NCI-H146 (cell line): Measurements from ENCODE around the gene LCE1A.

Experiments used
- DNase-seq: peaks from one replicate; lab custom pipeline; 2025; lab: John Stamatoyannopoulos, UW

LCE1A gene

GRCh38 chr1:152827173-152827572 is at the start of gene LCE1A:
TSS of gene LCE1A (plus strand) at chr1:152827473. CDS start at chr1:152827473, 0 bp downstream.
- DNase-seq: no peak

GRCh38 chr1:152777510-152778137 is 49.6 kb upstream of the LCE1A start:
- peak; percentile 21 for DNase-seq

- no peak for DNase-seq
These were observed 44.2 kb upstream of the LCE1A start for GRCh38 chr1:152783095-152783494.

GRCh38 chr1:152786077-152786476 is 41.2 kb upstream of the LCE1A start, which contains the start of gene LCE1E:
TSS of gene LCE1E (plus strand) at chr1:152786257. CDS start at chr1:152787300, 1,043 bp downstream.
- DNase-seq: peak; percentile 17

- DNase-seq: no peak
These were observed 31.6 kb upstream of the LCE1A start for GRCh38 chr1:152795686-152796085.

- DNase-seq: no peak
These were observed 30.9 kb upstream of the LCE1A start, which contains the start of gene LCE1D for GRCh38 chr1:152796421-152796820. TSS of gene LCE1D (plus strand) at chr1:152796721. CDS start at chr1:152797795, 1,074 bp downstream.

- no peak for DNase-seq
These were observed 25.9 kb upstream of the LCE1A start for GRCh38 chr1:152801333-152801732.

GRCh38 chr1:152806576-152806975 is 20.7 kb upstream of the LCE1A start, which contains the start of gene LCE1C:
TSS of gene LCE1C (minus strand) at chr1:152806651. CDS start at chr1:152805478, 1,173 bp downstream.
- DNase-seq: no peak

- DNase-seq: no peak
These were observed 16.2 kb upstream of the LCE1A start for GRCh38 chr1:152811050-152811449.

GRCh38 chr1:152811671-152812070 is 15.6 kb upstream of the LCE1A start, which contains the start of gene LCE1B:
TSS of gene LCE1B (plus strand) at chr1:152811971. CDS start at chr1:152812447, 476 bp downstream.
- no peak for DNase-seq

GRCh38 chr1:152817309-152817708 is 10.0 kb upstream of the LCE1A start:
- DNase-seq: no peak

- DNase-seq: no peak
These were observed 4.0 kb upstream of the LCE1A start for GRCh38 chr1:152823294-152823693.

GRCh38 chr1:152824964-152825363 is 2.3 kb upstream of the LCE1A start:
- no peak for DNase-seq

GRCh38 chr1:152836870-152837269 is 9.6 kb downstream of the LCE1A start:
- DNase-seq: no peak

GRCh38 chr1:152842556-152842955 is 15.3 kb downstream of the LCE1A start, which contains the start of gene LCE6A:
TSS of gene LCE6A (plus strand) at chr1:152842856. CDS start at chr1:152843521, 665 bp downstream.
- DNase-seq: no peak

GRCh38 chr1:152855661-152856060 is 28.4 kb downstream of the LCE1A start:
- DNase-seq: no peak

- DNase-seq: no peak
These were observed 30.8 kb downstream of the LCE1A start for GRCh38 chr1:152858062-152858461.

- DNase-seq: no peak
These were observed 32.4 kb downstream of the LCE1A start, which contains the start of gene LCE7A for GRCh38 chr1:152859696-152860095. TSS of gene LCE7A (plus strand) at chr1:152859996. CDS start at chr1:152860698, 702 bp downstream.

- DNase-seq: no peak
These were observed 32.9 kb downstream of the LCE1A start for GRCh38 chr1:152860129-152860528.

- DNase-seq: no peak
These were observed 34.1 kb downstream of the LCE1A start for GRCh38 chr1:152861374-152861773.

- DNase-seq: no peak
These were observed 37.2 kb downstream of the LCE1A start for GRCh38 chr1:152864443-152864842.

GRCh38 chr1:152866321-152866720 is 39.0 kb downstream of the LCE1A start:
- no peak for DNase-seq

GRCh38 chr1:152869808-152870419 is 42.6 kb downstream of the LCE1A start:
- DNase-seq: peak; percentile 54
